ENCODE results near the gene TMEM170B.

Gene TMEM170B

DNA sequence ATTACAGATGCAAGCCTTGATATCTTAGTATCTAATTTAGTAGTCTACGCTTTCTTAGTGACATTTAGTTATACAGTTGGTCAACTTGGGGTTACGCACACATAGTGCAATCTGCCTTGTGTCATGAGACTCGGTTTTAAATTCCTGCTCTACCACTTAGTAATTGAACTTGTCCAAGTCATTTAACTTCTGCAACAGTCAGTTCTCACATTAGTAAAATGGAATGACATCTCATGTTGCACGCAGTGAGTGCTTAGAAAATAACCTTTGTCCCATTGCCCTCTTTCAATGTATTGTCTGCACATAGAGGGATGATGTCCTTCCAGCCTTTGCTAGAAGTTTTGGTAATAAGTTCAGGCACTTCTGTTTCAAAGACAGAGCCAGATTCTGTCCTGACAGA is 48.6 kb downstream of the TMEM170B start:
- DNase-seq (ENCODE audit: low read depth): no peak

DNA sequence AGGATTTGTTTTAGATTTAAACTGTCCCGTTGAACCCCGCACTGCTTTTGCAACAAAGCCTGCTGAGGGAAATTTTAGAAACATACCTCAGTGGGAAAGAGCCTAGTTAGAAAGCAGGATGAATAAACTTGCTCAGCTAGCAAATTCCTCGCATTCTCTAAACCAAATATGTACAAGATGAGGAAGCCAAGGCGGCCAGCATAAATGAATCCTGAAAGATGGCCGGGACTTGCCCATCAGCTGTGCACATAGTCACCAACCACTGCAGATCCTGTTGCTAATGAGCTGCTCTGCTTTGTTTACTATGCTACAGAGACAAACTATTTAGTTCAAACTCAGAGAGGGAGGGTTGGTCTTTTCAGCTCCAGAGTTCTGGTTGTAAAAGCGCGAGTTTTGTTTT is 49.0 kb downstream of the TMEM170B start:
- no peak for DNase-seq (ENCODE audit: low read depth)

DNA sequence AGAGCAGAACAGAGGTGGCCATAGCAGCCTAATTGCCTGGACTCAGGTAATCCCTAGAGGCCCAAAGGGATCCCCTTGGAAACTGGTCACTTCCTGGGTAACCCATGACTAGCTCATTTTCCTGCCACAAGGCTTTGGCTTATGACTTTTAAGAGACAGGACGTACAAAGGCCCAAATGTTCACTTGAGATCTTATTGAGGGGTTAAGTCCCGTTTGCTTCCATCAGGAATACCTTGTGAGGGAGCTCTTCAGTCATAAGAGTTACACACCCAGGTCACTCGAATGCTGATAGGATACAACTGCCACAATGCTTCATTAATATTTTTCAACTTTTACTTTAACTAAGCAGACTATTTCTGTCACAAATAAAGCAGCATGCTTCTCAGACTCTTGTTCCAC is 51.7 kb downstream of the TMEM170B start:
- DNase-seq (ENCODE audit: low read depth): no peak

DNA sequence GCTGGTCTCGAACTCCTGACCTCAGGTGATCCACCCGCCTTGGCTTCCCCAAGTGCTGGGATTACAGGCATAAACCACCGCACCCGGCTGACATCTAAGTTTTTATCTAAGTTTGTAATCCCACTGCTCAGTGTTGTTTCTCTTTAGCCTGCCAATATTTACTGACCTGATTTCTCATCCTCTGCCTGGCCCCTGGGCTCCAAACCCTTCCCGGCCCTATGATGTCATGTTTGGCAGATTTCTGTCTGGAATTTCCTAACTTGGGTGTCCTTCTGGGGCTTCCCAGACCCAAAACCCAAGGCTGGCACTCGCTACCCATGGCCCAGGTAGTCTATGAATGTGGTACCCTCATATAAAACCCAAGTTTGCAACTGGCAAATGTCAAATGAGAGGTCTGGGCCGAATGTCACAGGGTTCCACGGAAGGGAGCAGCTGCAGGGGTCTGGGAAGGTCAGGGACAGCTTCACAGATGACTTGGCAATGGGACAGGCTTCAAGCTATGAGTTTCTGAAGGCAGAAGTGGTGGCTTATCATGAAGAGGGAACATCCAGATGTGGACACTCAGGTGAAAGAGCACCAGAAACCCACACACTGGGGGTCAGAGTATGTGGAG is 54.9 kb downstream of the TMEM170B start:
- DNase-seq (ENCODE audit: low read depth): no peak

DNA sequence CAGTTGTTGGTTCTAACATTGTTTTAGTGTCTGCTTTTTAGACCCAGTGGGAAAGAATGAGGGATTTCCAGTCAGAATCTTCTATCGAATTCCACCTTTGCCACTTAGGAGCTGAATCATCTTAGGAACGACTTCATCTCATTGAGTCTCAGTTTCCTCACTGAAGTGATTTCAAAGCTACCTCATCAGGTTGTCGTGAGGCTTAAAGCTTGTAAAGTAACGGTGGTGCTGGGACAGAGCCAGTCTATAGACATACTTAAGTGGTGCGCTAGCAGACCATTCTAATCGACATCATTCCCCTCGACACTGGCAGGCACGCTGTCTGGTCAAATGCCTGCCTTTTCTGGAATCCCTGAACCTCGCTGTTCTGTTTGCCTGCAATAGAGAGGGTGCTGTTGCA is 55.5 kb downstream of the TMEM170B start:
- DNase-seq (ENCODE audit: low read depth): no peak

DNA sequence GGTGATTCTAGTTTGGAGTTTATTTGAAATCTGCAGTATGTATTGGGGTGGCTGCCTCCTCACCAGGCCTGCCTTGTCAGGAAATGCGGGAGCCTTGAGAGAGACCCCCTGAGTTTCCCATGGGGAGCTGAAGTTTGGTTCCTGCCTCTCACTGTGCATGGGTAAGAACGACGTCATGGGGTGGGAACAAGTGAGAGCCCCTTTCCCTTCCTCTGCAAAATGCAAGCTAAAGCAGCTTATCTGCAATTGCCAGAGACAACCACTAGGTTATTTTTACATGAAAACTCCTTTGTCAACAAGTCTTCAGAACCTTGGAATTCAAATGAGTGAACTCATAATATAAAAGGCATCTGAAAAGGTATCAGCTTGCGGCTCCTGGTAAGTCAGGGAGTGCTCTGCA is 58.4 kb downstream of the TMEM170B start:
- DNase-seq (ENCODE audit: low read depth): no peak

DNA sequence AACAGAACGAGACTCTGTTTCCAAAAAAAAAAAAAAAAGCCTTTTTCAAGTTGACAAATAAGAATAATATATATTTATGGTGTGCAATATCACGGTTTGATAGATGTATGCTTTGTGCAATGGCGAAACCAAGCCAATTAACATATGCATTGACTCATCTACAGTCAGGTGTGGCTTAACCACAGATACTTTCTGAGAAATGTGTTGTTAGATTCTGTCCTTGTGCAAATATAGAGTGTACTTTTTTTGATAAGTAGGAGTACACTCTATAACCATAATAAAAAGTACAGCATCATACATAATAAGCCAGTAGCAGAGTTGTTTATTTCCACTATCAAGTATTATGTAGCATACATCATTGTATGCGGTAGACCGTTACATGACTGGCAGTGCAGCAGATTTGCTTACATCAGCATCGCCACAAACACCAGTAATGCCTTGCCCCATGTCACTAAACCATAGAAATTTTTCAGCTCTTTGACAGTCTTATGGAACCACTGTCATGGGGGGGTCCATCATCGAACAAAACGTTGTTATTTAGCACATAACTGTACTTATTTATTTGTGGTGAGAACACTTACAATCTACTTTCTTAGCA is 59.2 kb downstream of the TMEM170B start:
- DNase-seq (ENCODE audit: low read depth): no peak

DNA sequence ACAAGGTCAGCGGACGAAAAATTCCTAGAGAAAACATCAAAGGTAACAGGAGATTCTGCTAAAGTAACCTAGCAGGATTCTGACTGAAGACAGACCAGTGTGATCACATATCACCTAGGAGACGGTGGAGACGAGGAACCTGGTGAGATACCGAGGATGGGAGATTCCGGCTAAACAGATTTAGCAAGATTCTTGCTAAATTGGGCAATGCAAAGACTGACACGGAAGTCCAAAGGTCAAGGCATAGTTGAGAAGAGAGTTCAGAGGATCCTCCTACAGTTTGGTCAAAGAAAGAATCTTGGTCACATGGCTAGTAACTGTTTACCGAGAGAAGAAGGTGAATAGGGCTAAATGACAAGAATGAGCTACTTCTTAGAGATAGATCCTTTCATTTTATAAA is 61.1 kb downstream of the TMEM170B start:
- DNase-seq (ENCODE audit: low read depth): no peak

DNA sequence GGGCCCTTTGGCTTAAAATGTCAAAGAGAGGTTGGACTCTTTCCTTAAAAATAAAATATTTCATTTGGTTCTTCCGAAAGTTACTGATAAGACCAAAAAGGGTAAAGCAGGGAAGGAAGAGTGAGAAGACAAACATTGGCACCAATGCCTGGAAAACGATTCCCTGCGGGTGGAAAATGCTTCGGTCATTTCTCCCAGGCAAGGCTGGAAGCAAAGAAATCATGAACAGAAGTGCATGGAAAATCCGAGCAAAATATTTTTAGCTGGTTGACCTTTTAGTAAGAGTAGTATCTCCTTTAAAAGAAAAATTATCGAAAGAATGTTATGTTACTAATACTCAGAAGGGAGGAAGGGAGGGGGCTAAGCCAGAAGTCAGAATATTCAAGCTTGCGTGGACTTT is 62.7 kb downstream of the TMEM170B start:
- DNase-seq (ENCODE audit: low read depth): no peak

DNA sequence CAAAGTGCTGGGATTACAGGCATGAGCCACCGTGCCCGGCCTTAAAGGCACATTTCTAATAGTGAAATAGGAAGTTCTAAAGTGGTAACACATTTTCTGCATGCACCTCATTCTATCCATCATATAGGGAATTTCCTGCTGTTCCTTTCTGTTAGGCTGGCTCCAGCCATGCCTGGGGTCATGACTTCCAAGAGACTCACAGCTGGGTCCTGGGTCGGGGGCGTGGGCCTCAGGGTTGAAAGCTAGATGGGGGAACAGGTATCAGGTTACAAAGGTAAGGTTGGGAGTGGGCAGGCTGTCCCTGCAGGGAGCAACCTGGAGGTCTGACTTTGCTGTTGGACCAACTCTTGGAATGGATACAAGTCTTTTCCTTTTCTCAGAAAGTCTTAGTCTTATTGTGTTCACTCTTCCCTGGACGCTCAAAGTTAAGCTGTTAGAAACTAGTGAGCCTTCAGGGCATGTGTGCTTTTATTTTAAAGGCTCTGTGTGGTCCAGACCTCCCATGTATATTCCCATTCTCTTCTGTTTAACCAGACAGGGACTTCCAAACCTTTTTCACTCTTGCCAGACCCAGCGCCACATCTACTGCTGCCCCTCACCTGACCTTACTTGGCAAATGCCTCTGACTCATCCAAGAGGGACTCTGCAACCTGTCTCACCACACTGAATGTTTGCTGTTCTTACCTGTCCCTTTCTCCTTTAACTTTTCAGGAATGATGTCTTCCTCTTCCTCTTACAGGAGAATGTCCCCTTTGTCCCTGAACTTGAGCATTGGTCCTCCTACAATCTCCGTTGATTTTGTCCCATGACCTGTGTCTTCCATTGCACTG is 64.4 kb downstream of the TMEM170B start:
- no peak for DNase-seq (ENCODE audit: low read depth)

DNA sequence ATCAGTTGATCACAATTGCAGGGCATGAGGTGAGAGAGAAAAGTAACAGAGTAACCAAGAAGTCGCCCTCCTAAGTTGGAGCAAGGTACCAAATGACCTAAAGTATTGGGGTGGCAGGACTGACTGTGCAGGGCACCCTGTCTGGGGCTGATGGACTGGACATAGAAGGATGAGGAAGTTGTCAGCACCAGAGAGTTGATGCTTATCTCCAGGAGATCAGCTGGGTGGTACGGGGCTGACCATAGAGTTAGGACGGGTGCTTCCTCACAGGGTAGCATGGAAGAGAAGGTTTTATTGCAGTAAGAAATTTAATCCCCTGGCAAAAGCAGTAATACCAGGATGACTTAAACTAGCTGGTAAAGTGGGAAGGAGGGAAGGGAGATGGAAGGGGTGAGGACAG is 66.7 kb downstream of the TMEM170B start:
- no peak for DNase-seq (ENCODE audit: low read depth)

DNA sequence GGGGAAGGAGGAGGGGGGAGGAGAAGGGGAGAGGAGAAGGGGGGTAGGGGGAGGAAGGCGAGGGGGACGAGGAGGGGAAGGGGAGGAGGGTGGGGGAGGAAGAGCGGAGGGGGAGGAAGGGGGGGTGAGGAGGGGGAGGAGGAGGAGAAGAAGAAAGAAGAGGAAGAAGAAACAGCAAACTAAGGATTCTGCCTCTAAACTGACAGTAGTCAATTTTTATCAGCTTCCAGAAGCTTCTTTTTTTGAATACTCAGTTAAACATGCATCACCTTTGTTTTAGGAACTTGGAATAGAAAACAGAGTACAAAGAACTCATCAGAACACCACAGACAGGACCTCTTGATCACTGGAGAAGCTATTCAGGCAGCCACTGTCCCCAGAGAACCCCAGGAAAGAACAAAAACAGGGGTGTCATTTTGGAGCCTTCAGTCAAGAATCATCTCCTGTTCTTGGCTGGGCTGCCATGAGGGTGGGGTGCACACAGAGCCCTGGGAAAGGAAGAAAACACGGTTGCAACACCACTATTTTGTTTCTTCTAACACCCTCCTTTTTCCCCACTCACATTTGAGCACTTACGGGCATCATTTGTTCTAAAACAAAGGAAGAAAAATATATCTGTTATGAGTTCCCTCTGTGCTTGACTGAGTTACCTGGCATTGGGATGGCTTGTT is 67.4 kb downstream of the TMEM170B start:
- DNase-seq (ENCODE audit: low read depth): no peak

DNA sequence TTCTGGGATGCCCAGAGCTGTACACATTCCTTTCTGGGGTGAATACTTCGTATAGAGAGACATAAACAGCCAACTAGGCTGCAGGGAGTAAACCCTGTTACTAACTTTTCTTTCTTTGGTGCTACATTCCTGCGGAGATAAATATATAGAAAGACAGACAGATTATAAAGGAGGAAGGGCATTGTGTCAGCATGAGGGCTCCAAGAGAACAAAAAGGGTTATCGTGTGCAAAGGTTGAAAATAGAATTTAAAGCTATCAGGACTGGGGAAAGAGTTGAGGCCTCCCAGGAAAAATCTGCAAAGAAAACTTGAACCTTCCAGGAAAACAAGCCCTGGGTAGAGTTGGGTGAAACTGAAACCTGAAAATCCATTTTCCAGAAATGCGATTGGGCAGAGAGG is 68.0 kb downstream of the TMEM170B start:
- no peak for DNase-seq (ENCODE audit: low read depth)

DNA sequence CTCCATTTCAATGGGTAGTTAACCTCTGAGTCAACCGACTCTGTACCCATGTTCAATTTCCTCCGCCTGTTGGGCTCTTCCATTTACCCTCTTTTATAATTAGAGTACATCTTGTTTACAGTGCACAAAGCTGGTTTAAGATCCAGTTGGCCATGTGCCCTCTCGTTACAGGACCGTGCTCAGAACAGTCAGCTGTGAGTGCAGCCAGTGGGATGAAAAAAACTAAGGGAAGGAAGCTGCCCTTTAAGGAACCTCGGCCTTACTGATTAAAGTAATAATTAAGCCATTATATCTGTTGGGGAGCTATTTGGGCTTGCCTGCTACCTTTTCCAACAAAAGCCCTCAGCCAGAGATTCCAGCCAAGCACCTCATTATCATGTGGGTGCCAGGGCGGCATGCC is 68.8 kb downstream of the TMEM170B start:
- DNase-seq (ENCODE audit: low read depth): no peak

DNA sequence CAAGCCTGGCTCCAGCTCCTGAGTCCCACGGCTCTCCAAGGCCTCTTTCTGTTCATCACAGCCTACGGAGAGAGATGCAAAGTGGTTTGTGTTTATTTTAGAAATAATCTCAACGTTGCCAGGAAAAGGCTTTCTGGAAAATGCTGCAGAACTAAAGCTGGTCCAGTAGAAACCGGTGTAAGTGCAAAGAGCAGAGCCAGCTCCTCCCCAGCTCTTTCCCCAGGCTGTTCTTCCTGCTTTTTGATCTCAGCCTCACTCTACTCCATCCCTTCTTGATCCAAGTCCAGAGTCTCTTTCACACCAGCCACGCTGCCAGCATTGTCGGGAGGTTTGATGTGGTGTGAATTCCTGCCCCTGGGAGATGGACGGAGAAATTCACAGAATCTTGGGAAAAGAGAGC is 69.8 kb downstream of the TMEM170B start:
- DNase-seq (ENCODE audit: low read depth): no peak

DNA sequence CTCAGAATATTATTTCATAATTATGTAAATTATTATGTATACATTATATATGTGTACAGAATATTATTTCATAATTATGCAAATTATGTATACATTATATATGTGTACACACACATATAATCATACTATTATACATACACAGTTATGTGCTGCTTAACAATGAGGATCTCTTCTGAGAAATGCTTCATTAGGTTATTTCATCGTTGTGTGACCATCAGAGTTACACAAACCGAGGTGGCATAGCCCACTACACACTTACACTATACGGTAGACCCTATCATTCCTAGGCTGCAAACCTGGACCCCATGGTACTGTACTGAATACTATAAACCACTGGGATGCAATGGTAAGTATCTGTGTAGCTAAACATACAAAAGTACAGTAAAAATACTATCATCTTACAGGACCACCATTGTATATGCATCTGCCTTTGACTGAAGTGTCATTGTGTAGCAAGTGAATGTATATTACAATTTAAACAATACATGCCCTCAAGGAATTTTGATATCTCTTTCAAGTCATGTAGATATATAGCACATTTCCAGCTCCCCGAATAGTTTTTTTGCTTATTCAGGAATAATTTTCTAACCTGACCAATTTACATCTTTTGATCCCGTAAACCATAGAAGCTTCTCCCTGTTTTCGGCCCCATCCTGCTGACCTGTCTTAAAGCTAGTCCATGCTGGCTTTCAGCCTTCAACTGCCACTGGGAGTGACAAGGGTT is 71.2 kb downstream of the TMEM170B start:
- DNase-seq (ENCODE audit: low read depth): no peak

DNA sequence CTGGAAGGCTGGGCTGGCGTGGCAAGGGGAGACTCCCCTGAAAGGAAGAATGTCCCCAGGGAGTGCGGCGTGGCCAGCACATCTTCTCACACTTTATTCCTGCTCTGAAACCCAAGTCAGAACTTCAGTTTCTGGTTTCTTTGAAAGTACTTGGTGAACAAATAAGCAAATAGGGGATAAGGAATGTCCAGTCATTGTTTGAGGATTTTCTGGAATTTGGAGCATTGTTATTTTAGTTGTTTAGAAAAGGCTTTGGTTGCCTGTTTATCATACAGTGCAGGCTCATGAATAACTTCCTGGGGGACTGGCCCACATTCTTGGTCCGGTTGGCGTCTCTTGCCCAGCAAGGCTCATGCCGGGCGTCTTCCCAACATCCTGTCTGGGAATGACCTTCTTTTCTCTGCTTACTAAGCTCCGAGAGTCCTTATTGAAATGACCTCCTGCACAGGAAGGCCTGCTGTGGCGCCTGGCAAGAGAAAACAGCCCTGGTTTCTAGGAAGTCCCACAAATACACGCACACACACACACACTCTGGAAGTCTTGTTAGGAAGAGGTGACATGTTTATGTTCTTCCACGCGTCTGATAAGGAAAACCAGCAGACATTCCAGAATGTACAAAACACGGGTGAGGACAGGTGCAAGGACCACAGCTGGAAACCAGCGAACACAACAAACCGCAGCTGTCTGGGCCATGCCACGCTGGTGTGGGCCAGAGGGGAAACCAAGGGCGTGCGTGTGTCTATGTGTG is 71.9 kb downstream of the TMEM170B start:
- DNase-seq (ENCODE audit: low read depth): no peak

DNA sequence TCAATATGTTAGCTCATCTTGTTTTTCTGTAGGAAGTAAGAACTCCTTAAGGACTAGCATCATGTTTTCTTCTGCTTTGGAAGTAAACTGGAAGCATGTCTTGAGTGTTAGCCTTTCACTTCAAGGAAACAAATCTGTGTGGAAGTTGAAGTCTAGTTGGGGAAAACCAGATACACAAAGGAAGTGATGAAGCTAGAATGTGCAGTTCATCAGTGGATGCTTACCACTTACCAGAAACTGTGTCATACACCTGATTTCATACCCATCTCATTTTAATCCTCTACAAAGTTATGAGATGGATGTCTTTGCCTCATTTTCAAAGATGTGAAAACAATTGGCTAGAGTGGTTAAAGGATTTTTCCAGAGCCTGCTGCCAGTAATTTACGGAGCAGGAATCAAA is 75.8 kb downstream of the TMEM170B start:
- DNase-seq (ENCODE audit: low read depth): no peak

DNA sequence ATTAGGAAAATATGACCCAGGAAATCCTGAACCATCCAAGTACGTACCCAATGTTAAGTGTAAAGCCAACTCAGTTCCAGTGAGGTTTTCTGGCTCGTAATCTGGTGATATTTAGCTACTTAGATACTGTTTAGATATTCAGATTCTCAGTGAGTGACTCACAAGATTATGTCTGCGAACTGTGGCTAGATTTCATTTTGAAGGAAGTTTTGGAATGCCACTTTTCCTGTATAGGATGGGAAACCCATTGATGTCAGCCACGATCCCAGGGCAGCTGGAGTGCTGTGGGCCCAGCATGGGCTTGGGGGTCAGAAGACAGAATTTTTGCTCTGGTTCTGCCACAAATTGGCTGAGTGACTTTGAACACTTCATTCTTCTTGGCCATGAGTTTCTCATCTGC is 76.3 kb downstream of the TMEM170B start:
- DNase-seq (ENCODE audit: low read depth): no peak

DNA sequence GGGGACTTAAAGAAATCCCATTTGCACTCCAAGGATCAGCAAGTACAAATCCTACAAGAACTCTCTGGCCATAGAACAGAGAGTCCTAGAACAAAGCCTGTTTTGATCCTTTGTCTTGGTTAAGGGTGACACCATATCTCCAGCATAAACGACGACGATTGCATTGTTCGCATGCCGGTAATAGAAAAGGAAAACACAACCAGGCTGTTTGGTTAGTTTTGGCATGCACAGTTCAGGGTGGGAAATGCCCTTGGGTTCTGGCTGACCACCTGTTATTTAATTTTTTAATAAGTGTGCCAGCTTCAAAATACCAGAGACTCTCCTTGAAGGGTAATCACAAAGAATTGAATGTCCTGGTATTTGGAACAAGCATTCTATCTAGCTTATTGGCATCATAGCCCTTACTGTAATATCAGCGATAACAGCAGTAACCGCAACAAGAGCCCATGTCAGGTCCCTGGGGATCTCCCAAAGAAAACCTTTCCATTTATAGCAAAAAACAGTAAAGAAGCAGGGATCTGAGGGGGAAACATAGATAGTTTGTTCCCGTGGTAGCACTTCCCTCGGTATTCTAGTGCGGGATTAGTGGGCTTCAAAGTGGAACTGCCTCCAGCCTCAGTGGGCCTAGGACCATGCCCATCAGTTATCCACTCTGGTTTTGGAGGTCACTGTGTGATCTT is 77.1 kb downstream of the TMEM170B start:
- no peak for DNase-seq (ENCODE audit: low read depth)

DNA sequence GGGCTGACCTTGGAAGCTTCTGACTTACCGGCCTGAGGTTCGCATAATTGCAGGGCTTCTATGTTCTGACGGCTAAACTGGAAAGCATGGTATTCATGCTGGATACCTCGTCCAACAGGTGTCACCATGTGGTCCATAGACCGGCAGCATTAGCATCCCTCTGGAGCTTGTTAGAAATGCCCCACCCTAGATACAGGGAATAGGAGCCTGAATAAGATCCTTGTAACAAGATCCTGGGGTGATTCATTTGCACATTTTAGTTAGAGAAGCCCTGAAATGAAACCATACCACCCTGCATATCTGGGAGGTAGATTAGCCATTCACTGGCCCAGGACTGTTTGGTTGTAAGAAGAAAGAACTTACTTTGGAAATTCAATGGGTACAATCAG is 77.7 kb downstream of the TMEM170B start:
- DNase-seq (ENCODE audit: low read depth): no peak
